ENCODE data around the gene ESR2.
"Not testable (repeated sequence)": the region's sequence is repeated elsewhere in the genome, so short reads cannot be mapped to it uniquely, and the experiment has no call there.

Gene ESR2

DNA sequence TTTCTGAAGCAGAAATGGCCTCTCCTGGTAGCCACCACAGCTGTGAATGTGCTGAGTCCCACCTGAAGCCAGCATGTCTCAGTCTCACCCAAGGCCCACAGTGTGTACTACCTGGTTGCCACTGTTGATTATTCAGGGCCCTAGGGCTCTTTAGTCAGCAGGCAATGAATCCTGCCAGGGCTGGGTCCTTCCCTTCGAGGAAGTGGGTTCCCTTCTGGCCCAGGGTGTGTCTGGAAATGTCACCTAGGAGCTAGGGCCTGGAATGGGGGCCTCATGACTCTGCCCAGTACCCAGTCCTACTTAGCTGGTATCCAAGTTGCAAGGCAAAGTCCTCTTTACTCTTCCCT lies 234.0 kb downstream of the ESR2 start:
- H3K27ac ChIP-seq: no peak overlapping the region
- TF ChIP-seq CTCF (conservative IDR thresholded peaks at IDR 0.05): no peak

DNA sequence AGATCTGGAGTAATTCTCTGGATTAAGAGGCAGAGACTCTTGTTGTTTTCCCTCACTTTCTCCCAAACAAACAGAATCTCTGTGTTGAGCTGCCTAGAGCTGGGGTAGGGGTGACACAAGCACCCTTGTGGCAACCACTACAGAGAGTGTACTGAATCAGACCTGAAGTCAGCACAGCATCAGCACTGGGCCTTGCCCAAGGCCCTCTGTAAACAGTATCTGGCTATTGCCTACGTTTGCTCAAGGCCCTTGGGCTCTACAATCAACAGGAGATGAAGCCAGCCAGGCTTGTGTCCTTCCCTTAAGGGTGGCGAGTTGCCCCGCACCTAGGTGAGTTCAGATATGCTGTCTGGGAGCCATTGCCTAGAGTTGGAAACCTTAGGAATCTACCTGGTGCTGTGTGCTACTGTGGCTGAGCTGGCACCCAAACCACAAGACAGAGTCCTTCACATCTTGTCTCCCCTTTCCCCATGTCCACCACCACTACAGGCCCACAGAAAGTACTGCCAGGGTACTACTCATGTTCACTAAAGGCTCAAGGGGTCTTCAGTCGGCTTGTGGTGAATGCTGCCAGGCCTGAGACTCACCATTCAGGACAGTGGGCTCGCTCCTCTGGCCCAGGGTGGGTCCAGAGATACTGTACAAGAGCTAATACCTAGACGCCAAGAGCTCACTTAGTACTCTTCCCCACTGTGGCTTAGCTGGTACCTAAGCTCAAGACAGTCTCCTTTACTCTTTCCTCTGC lies 234.5 kb downstream of the ESR2 start:
- H3K27ac ChIP-seq: no peak overlapping the region
- TF ChIP-seq CTCF (conservative IDR thresholded peaks at IDR 0.05): no peak

DNA sequence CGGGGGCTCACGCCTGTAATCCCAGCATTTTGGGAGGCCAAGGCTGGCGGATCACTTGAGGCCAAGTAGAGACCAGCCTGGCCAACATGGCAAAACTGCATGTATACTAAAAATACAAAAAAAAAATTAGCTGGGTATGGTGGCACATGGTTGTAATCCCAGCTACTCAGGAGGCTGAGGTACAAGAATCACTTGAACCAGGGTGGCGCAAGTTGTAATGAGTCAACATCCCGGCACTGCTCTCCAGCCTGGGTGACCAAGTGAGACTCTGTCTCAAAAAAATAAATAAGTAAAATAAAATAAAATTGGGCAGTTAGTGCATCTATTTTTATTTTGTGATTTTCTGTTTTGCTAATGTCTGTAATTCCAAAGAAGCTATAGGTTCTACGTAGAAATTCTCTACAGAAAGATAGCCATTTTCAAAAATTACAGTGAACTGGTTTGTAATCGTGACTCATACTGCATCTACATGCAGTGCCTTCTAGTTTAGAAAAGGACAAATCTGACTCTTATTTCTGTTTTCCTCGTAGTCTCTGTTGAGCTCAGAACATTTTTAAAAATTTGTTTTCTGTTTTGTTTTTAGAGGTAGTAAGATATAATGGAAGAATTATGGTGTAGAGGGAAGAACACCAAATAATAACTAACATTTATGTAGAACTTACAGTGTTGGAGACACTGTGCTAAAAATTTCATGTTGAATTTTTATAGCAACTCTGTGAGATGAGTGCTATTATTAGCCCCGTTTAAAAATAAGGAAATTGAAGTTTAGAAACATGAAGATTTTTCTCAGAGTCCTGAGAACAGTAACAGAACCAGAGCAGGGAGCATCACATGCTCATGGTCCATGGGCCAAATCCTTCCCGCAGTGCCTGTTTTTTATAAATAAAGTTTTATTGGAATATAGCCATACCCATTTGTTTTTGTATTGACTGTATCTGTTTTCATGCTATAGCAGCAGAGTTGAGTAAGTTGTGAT lies 240.2 kb downstream of the ESR2 start:
- TF ChIP-seq CTCF (conservative IDR thresholded peaks at IDR 0.05): no peak
- no peak overlapping the region for H3K27ac ChIP-seq

- H3K27ac ChIP-seq: no peak overlapping the region
- TF ChIP-seq CTCF (conservative IDR thresholded peaks at IDR 0.05): no peak
Observed at GRCh38 chr14:64049616-64050381, 244.4 kb downstream of the ESR2 start.

GRCh38 chr14:64045091-64045490 lies 249.1 kb downstream of the ESR2 start:
- no peak for TF ChIP-seq CTCF (conservative IDR thresholded peaks at IDR 0.05)
- H3K27ac ChIP-seq: no peak overlapping the region

GRCh38 chr14:64043296-64043695 lies 250.9 kb downstream of the ESR2 start:
- H3K27ac ChIP-seq: not testable (repeated sequence)

DNA sequence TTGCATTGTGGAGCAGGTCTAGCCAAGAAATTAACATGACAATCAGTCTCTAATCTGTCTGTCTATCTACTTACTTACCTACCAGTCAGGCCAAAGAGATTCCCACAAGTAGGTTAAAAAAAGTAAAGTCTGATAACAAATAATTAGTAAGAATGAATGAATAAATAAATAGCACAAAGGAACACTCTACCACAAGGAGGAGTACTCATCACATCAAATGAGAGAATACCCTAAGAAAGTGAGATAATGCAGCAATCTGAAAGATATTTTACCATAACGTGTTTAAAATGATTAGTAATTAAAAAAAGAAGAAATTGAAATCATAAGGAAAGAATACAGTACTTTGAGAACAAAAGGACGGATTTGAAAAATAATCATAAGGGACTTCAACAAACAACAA lies 254.1 kb downstream of the ESR2 start:
- TF ChIP-seq CTCF (conservative IDR thresholded peaks at IDR 0.05): peak; percentile 74
- no peak overlapping the region for H3K27ac ChIP-seq
